GM19395 (cell line): ENCODE results near the gene DLL1.

Experiments used
- ATAC-seq: cut with Tn5 transposase; IDR thresholded peaks from one replicate; pipeline ENCODE4 v1.9.1; 2021; ENCODE audit warnings: mild to moderate bottlenecking, moderate library complexity; ENCODE audit not compliant: unreplicated experiment

The DLL1 gene

GRCh38 chr6:170283212-170284081 lies 7.4 kb downstream of the DLL1 start:
- ATAC-seq = no peak

DNA sequence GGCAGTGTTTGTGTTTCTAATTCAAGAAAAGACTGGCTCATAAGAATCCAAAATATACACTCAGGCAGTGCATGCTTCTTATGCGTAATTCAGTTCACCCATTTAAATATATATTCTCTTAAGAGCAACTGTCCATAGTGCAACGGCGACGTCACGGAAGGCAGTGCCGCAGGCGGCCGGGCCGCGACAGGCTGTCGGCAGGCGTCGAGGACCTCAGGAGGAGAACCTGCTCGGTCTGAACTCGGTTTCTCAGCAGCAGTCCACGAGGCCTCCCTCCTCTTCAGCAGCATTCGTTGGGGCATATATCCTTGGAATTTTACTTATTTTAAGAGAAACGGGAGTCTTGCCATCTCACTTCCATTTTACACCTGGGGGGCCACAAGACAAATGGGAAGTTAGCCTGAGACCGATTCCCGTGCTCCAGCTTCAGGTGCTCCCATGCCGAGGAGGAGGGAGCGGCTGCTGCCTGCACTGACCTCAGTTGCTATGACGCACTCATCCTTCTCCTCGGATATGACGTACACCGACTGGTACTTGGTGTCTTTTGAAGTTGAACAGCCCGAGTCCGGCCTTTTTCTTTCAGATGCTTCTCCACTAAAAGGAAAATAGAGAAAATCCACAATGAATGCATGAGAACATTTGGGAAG lies 8.2 kb downstream of the DLL1 start:
- ATAC-seq = no peak

- no peak for ATAC-seq
Measured at GRCh38 chr6:170281331-170282292, 9.3 kb downstream of the DLL1 start.

DNA sequence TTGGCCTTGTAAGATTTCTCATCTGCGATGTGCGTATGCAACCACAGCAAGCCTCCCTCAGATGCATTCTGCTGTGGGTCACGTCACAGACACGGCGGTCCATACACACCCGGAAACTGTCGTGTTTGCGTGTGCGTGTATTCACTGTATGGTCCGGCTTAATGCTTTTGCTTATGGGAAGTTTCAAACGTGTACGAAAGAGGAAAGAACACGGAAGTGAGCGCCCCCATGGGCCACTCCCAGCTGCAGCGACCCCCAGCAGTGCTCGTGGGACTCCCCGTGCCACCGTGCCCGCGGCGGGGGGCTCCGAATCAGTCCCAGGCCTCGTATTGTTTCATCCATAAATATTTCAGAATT lies 10.2 kb downstream of the DLL1 start:
- no peak for ATAC-seq

- ATAC-seq = no peak
Measured at GRCh38 chr6:170279977-170280688, 10.7 kb downstream of the DLL1 start.

DNA sequence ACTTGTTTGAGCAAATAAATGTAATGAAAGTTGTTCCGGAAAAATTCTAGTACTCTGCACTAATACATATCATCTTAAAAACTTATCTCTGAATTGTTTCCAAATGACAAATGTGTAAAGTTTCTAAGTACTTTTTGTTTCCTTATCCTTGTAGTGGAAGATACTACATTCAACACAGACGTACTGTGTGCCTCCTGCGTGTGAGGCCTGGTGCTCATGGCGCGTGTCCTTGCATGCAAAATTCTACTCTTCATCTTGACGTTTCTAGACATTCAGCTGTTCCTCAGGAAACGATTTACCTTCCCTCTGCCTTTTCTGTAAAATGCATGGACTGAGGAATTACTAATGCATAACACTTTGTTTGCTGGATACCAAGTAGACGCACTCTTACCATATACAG lies 11.5 kb downstream of the DLL1 start:
- ATAC-seq = no peak

DNA sequence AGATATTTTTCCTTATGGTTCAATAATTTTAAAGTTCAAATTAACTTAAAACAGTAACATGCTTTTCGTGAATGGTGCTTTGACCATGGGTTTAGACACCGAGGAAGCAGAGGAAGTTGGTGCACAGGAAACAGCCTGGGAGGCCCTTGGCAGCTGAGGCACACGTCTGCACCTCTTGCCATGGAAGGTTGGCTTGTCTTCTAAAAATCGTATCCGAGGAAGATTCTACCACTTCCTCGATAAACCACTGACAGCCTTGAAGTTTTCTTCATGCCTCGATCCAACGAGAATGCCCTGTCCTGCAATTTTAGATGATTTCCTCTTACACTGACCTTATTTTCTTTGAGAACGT lies 12.2 kb downstream of the DLL1 start:
- ATAC-seq = no peak

DNA sequence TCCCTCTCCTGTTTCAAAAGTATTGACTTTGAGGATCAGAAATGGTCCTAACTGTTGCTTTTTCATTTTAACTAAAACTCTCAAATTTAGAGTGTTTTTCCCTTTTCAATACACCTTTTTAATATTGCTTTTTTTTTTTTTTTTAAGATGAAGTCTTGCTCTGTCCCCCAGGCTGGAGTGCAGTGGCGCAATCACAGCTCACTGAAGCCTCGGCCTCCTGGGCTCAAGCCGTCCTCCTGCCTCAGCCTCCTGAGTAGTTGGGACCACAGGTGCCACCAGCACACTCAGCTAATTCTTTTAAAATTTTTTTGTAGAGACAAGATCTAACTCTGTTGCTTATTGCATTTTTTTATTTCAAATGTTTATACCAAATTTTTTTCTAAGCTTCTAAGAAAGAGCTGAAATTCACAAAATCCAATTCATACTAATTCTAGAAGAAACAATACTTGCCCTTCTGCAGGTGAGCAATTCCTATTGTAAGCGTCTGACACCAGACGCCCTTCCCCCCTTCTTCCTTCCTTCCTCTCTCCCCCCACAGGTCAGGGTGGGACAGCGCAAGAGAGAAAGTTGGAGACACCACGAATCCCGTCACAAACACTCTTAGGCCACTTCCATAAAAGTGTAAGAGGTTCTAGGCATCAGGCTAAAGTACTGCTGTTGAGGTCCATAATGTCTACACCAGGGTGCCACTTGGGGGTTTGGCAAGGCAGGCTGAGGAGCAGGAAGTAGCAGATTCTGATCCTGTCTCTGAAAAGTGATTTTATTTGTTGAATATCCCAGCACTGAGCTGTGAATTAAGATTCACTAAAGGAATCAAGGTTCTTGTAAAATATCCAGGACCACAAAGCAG lies 12.8 kb downstream of the DLL1 start:
- ATAC-seq = no peak

DNA sequence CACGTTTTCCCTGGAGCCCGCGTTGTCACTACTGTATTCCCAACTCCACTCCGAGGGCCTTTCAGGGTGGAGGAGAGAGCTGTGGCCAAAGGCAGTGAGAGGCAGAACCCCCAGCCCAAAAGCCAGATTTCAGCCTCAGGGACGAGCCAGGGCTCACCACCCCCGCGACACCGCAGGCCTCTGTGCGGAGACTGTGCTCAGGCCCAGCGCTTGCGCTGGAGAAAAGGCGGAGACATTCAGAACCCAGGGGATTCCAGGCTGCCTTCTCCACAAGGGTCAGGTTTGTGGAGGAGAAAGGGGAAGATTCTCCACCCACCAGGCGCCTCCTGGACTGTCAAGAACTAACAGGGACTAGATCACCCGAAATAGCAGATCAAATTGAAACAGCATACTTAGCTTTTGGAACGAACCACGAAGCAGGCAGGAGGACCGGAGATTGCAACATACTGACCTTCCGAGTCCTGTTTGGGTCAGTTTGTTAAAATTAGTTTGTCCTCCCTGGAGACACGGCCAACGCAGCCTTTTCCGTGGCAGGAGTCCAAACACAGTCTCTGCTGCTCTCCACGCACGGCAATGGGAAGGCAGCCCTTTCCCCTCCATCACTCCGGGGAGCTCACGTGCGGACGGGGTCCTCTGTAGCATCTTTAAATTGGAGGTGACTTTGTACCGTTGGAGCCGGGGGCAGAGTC lies 14.4 kb downstream of the DLL1 start:
- no peak for ATAC-seq

DNA sequence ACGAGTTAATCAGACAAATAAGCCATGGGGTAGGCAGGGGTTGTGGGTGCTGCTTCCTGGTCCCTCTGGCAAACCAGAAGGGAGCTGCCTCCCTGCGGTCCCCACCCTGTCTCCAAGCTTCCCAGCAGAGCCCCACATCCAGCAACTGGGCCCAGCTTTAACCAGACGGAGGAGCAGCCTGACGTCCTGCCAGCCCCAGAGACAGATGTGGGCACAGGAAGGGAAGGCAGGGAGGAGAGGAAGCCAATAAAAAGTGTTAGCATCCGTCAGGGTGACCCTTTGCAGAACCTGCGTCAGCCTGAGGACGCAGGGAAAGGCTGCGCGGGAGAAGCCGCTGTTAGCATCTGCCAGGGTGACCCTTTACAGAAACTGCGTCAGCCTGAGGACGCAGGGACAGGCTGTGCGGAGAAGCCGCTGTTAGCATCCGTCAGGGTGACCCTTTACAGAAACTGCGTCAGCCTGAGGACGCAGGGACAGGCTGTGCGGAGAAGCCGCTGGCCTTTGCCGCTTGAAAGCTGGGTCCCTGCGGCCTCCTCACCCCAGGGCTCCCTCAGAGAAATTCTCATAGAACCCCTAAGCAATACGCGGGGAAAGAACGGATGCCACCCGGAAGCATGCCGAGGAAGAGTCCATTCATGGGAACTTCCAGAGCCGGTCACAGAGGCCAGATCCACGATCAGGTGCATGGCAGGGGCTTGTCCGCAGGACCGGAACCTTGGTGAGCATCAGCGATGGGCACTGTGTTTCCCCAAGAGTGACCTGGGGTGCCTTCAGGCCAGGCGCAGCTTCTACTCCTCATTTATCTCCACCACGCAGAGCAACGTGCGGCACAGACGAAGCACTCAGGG lies 15.9 kb downstream of the DLL1 start:
- no peak for ATAC-seq

- no peak for ATAC-seq
Measured at GRCh38 chr6:170273681-170274080, 17.2 kb downstream of the DLL1 start.

DNA sequence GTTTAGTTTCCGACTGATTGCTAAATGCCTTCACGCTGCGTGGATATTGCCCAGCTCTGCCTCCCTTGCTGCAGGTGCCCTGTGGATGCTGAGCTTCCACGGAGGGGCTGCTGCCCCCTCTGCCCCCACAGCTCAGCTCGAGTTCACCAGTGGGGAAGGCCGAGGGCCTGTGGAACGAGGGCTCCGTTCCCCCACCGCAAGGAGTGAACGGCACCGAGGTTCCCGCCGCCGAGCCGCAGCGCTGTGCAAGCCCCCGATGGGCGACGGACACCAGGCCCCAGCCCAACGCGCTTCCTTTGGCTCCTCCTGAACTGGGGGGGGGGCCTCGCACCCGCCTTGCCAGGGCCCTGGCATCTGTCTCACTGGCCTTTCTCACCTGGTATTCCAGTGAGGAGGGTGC lies 17.7 kb downstream of the DLL1 start:
- ATAC-seq = no peak

DNA sequence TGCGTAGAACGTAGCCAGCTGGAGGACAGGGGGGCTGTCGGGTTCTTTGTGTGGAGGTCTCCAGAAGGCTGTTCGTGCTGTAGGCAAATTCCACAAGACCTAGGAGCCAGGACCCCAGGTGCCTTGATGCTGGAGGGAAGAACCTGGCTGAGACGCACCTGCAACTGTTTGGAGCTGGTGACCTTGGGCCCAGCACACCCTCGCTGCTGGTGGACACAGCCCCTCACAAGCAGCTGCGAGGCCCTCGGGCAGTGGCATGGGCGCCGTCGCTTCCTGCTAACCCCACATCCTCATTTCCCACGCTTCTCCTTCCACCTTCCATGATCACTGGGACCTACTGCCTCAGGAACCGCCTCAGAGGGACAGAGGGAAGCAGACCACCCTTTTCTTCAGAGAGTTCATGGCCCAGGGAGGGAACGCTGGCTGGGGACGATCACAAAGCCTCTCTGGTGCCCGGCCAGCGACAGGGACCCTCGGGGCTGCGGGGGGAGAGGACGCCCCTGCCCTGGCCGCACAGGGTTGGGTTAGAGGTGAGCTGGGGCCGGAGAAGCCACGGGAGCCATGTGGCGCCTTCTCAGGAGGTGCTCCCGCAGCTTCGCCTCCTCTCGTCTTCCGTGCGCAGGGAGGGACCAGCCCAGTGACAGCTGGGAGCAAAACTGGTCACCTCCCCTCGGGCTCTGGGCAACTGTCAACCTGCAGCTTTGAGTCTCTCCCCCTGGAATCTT lies 18.4 kb downstream of the DLL1 start:
- ATAC-seq = no peak

DNA sequence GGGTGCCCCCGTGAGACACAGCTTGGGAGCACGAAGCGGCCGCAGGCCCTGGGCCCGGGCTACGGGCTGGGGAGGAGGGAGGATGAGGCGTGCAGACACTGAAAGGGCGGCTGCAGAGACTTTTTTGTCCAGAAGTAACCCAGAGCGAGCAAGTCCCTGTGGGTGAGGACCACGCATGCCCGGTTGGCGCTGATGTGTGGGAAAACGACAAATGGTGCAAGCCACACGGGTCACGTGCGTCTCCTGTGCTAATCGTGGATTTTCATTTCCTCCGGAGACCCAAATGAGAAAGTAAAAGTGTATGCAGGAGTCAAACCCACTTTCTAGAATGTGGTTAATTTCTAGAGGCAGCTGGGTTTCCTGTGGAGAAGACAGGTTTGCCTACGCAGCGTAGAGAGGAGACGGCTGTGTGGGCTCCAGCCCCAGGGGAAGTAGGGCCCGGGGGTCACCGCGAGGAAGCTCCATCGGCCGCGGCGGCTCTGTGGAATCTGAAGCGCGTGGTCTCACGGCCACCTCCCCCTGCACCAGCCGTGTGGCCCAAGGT lies 19.0 kb downstream of the DLL1 start:
- peak; percentile 97 for ATAC-seq

DNA sequence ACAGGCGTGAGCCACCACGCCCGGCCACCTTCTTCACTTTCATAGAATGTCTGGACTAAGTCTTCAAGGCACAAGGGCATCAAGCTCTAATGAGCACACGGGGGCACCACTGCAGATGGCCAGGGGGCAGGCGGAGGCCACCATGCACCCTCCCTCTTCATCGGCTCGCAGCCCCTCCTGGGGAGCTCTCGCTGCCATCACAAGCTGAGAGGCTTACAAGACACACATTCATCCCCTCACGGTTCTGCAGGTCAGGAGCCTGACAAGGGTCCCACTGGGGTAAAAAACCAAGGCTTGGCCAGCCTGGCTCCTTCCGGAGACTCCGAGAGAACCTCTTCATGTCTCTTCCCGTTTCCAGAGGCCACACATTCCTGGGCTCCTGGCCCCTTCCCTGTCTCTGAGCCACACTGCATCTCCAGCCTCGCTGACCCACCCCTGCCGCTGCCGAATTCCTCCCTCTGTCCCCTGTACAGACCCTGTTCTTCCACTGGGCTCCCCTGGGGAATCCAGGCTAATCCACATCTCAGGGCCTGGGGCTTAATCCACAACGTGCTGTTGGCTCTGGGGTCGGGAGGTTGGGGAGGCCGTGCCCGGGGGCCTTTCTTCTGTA lies 19.8 kb downstream of the DLL1 start:
- ATAC-seq = no peak

DNA sequence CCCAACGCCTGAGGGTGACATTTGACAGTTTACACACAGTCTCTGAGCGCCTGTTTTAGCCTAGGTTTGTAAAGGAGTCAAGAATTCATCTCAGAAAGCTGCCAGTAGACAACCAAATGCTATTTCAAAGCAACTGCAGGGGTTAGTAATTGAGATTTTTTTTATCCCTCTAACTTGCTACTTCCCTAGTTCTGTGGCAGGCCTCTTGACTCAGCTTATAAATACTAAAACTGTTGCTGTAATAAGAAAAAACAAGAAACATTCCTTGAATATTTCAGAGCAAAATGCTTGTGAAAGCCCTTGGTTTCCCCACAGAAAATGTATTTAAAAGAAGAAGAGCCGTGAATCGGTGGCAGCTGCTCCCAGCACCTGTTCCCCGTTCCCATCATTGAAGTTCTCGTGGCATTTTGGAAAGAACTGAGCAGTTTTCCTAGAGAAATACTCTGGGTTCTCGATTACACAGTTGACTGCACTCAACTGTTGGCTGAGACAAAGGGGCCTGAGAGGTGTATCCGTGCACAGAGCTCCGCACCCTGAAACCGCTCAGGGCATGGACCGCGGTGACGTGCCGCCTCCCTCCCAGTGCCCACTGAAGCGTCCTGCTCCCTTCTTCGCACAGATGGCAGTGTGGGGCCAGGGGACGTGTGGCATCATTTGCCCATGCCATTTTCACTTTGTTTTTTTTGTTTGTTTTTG lies 20.9 kb downstream of the DLL1 start:
- ATAC-seq = no peak
